ENCODE measurements around the gene ABCA4.

Gene ABCA4

GRCh38 chr1:94118013-94118412, 2.9 kb downstream of the ABCA4 start:
- TF ChIP-seq REST (IDR thresholded peaks at IDR 0.05; ENCODE audit: insufficient read depth in 1 of 2, low read depth in 2 of 2, low read length in 2 of 2) (no peak), SIN3A (IDR thresholded peaks at IDR 0.05; ENCODE audit: borderline replicate concordance, insufficient read depth, low read length) (no peak), POLR2AphosphoS5 (IDR thresholded peaks at IDR 0.05; ENCODE audit: low read depth, low read length) (no peak), TAF1 (IDR thresholded peaks at IDR 0.05; ENCODE audit: borderline replicate concordance, insufficient read depth, low read length) (no peak), FOXP2 (optimal IDR thresholded peaks at IDR 0.05; ENCODE audit: borderline replicate concordance, extremely low read depth, extremely low read length, insufficient read depth) (no peak)

- TF ChIP-seq TAF1 (IDR thresholded peaks at IDR 0.05; ENCODE audit: borderline replicate concordance, insufficient read depth, low read length) = no peak
- no peak for TF ChIP-seq SIN3A (IDR thresholded peaks at IDR 0.05; ENCODE audit: borderline replicate concordance, insufficient read depth, low read length)
- TF ChIP-seq POLR2AphosphoS5 (IDR thresholded peaks at IDR 0.05; ENCODE audit: low read depth, low read length) = no peak
- no peak for TF ChIP-seq REST (IDR thresholded peaks at IDR 0.05; ENCODE audit: insufficient read depth in 1 of 2, low read depth in 2 of 2, low read length in 2 of 2)
- no peak for TF ChIP-seq FOXP2 (optimal IDR thresholded peaks at IDR 0.05; ENCODE audit: borderline replicate concordance, extremely low read depth, extremely low read length, insufficient read depth)
Observed at GRCh38 chr1:94117259-94117851, 3.6 kb downstream of the ABCA4 start.

- no peak for TF ChIP-seq POLR2AphosphoS5 (IDR thresholded peaks at IDR 0.05; ENCODE audit: low read depth, low read length)
- TF ChIP-seq TAF1 (IDR thresholded peaks at IDR 0.05; ENCODE audit: borderline replicate concordance, insufficient read depth, low read length) = no peak
- TF ChIP-seq FOXP2 (optimal IDR thresholded peaks at IDR 0.05; ENCODE audit: borderline replicate concordance, extremely low read depth, extremely low read length, insufficient read depth) = no peak
- no peak for TF ChIP-seq SIN3A (IDR thresholded peaks at IDR 0.05; ENCODE audit: borderline replicate concordance, insufficient read depth, low read length)
- no peak for TF ChIP-seq REST (IDR thresholded peaks at IDR 0.05; ENCODE audit: insufficient read depth in 1 of 2, low read depth in 2 of 2, low read length in 2 of 2)
Observed at GRCh38 chr1:94115900-94116436, 5.0 kb downstream of the ABCA4 start.

GRCh38 chr1:94115254-94115899, 5.6 kb downstream of the ABCA4 start:
- TF ChIP-seq REST (IDR thresholded peaks at IDR 0.05; ENCODE audit: insufficient read depth in 1 of 2, low read depth in 2 of 2, low read length in 2 of 2) = no peak
- no peak for TF ChIP-seq SIN3A (IDR thresholded peaks at IDR 0.05; ENCODE audit: borderline replicate concordance, insufficient read depth, low read length)
- TF ChIP-seq POLR2AphosphoS5 (IDR thresholded peaks at IDR 0.05; ENCODE audit: low read depth, low read length) = no peak
- TF ChIP-seq TAF1 (IDR thresholded peaks at IDR 0.05; ENCODE audit: borderline replicate concordance, insufficient read depth, low read length) = no peak
- no peak for TF ChIP-seq FOXP2 (optimal IDR thresholded peaks at IDR 0.05; ENCODE audit: borderline replicate concordance, extremely low read depth, extremely low read length, insufficient read depth)

All from PFSK-1 (cell line).